Neural crest cell (in vitro differentiated cells): ENCODE measurements around the gene POLR2I. TPM values are rescaled to one million over a fixed set of nuclear protein-coding genes. Genes with fewer than 3 reads are reported as not detected.

ENCODE experiments used
- DNase-seq: peaks from one replicate; pipeline ENCODE4 v3.0.0; 2021; ENCODE audit warnings: low read depth, mixed read lengths, low spot score
- H3K27ac Mint-ChIP-seq: one replicate; pipeline ENCODE4 v1.8.0; 2021; ENCODE audit warnings: mild to moderate bottlenecking, mixed read lengths; ENCODE audit not compliant: unreplicated experiment
- H3K27me3 Mint-ChIP-seq: 2 replicates; pipeline ENCODE4 v1.8.0; 2021; ENCODE audit warnings: low read depth, mild to moderate bottlenecking, mixed read lengths
- H3K36me3 Mint-ChIP-seq: 2 replicates; pipeline ENCODE4 v1.8.0; 2021; ENCODE audit warnings: low read depth, mild to moderate bottlenecking, mixed read lengths
- H3K4me1 Mint-ChIP-seq: 2 replicates; pipeline ENCODE4 v1.8.0; 2021; ENCODE audit warnings: mixed read lengths
- H3K4me3 Mint-ChIP-seq: one replicate; pipeline ENCODE4 v1.8.0; 2021; ENCODE audit warnings: mild to moderate bottlenecking, mixed read lengths
- H3K9me3 Mint-ChIP-seq: 2 replicates; pipeline ENCODE4 v1.8.0; 2021; ENCODE audit warnings: mixed read lengths
- total RNA-seq: library from RNA; stranded (reverse); gene quantifications from 2 replicates; pipeline ENCODE4 v1.2.1, GENCODE V29; 2021
- TF ChIP-seq, protein P1 (sequence below): fragments of 200-600 bp; sonication (generic); conservative IDR thresholded peaks from 2 replicates; pipeline ENCODE4 v1.5.0; 2021; ENCODE audit warnings: antibody characterized with exemption, mild to moderate bottlenecking

The POLR2I gene
- total RNA-seq, 1 donor from 2014 or later: 111 TPM

DNA sequence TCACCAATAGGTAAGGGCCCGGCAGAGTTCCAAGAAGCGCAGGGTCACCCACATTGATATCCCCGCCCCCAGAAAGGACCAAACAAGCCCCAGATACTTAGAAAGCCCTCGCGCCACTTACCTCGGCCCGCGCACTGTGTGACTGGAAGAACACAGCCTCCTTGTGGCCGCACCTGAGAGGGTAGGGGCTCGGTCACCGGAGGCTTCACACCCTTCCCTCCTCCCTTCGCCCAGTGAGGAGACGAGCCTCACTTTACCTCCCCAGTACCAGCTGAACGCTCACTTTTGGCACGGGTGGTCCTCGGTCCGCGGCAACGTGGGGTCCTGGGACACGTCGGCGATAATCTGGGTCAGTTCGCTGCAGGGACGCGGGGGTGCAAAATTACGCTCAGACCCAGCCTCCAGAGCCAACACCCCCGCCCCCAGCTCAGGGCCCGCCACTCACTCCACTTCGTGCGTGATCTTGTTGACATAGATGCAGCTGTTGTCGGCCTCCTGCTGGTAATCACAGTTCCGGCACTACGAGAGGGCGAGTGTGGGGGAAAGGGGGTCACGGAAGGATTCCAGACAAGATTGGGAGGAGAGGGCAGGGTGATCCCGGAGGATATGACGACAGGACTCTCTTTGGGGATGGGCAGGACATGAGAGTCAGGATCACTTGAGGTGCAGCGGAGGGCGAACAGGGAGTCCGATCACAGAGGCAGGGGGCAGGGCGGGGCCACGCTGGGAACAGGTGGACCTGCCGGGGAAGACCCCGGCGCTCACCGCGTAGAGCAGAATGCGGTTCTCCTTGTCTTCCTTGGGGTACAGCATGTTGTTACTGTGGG is 568 bp downstream of the POLR2I start:
- H3K27me3 Mint-ChIP-seq: peaks cover 5% of the 10 kb centered on the region
- peak overlapping the region; percentile 95 for H3K27ac Mint-ChIP-seq
- H3K36me3 Mint-ChIP-seq: peaks cover 13% of the 10 kb centered on the region

DNA sequence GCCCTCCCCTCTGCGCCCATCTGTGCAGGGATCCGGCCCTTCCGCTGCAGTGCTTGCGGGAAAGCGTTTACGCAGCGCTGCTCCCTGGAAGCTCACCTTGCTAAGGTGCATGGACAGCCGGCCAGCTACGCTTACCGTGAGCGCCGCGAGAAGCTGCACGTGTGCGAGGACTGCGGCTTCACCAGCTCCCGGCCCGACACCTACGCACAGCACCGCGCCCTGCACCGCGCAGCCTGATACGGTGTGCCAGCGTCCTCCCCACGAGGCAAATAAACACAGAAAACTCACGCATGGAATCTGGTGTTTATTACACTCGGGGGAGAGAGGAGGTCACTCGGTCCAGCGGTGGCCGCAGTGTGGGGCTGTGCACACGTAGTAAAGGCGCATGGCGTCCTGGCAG is 1.2 kb downstream of the POLR2I start:
- Mint-ChIP-seq H3K9me3 (no peaks in the 10 kb centered on the region), H3K27me3 (peaks cover 5% of the 10 kb centered on the region), H3K4me3 (peak overlapping the region; percentile 93), H3K4me1 (peaks cover 37% of the 10 kb centered on the region), H3K27ac (peak overlapping the region; percentile 57), H3K36me3 (peaks cover 13% of the 10 kb centered on the region)
- TF ChIP-seq, protein P1, sequence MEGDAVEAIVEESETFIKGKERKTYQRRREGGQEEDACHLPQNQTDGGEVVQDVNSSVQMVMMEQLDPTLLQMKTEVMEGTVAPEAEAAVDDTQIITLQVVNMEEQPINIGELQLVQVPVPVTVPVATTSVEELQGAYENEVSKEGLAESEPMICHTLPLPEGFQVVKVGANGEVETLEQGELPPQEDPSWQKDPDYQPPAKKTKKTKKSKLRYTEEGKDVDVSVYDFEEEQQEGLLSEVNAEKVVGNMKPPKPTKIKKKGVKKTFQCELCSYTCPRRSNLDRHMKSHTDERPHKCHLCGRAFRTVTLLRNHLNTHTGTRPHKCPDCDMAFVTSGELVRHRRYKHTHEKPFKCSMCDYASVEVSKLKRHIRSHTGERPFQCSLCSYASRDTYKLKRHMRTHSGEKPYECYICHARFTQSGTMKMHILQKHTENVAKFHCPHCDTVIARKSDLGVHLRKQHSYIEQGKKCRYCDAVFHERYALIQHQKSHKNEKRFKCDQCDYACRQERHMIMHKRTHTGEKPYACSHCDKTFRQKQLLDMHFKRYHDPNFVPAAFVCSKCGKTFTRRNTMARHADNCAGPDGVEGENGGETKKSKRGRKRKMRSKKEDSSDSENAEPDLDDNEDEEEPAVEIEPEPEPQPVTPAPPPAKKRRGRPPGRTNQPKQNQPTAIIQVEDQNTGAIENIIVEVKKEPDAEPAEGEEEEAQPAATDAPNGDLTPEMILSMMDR: no peak
- no peak for DNase-seq

More for the DNA sequence above, 568 bp downstream of the POLR2I start:
- H3K4me1 Mint-ChIP-seq: peaks cover 37% of the 10 kb centered on the region
- no peaks in the 10 kb centered on the region for H3K9me3 Mint-ChIP-seq
- TF ChIP-seq, protein P1: peak; percentile 38
- H3K4me3 Mint-ChIP-seq: peak overlapping the region; percentile 93
- DNase-seq: no peak

DNA sequence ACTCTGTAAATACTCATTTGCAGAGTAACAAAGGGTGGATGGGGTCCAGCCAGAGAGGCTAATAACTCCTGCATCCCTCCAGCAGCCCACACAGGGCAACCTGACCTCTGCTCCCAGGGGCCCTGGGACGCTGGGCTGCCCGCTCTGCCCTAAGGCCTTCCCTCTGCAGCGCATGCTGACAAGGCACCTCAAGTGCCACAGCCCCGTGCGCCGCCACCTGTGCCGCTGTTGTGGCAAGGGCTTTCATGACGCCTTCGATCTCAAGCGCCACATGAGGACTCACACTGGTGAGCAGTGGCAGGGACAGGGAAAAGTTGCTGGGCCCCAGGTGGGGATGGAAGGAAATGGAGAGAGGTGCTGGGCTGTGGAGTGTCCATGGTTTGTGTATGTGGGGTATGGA is 2.0 kb downstream of the POLR2I start:
- Mint-ChIP-seq H3K9me3 (no peaks in the 10 kb centered on the region), H3K4me3 (peak overlapping the region; percentile 93), H3K27me3 (peaks cover 5% of the 10 kb centered on the region), H3K36me3 (peaks cover 10% of the 10 kb centered on the region), H3K27ac (peak overlapping the region; percentile 67), H3K4me1 (peaks cover 33% of the 10 kb centered on the region)
- TF ChIP-seq, protein P1: no peak
- DNase-seq: no peak

DNA sequence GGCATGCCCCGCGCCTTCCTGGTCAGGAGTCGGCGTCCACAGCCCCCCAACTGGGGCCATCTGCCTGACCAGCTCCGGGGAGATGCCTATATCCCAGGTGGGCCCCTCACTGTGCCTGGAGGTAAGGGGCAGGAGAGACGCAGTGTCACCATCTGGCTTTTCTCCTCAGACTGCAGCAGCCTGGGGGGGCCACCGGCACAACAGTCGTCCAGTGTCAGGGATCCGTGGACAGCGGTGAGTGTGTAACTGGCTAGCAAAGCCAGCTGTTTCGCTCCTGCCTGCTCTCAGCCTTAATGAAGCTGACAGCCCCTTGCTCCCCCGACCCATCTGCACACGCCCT is 3.5 kb downstream of the POLR2I start:
- TF ChIP-seq, protein P1: no peak
- H3K4me1 Mint-ChIP-seq: peaks cover 26% of the 10 kb centered on the region
- peaks cover 11% of the 10 kb centered on the region for H3K36me3 Mint-ChIP-seq
- H3K27me3 Mint-ChIP-seq: peaks cover 5% of the 10 kb centered on the region
- H3K9me3 Mint-ChIP-seq: no peaks in the 10 kb centered on the region
- H3K4me3 Mint-ChIP-seq: no peak overlapping the region
- no peak for DNase-seq
- no peak overlapping the region for H3K27ac Mint-ChIP-seq

DNA sequence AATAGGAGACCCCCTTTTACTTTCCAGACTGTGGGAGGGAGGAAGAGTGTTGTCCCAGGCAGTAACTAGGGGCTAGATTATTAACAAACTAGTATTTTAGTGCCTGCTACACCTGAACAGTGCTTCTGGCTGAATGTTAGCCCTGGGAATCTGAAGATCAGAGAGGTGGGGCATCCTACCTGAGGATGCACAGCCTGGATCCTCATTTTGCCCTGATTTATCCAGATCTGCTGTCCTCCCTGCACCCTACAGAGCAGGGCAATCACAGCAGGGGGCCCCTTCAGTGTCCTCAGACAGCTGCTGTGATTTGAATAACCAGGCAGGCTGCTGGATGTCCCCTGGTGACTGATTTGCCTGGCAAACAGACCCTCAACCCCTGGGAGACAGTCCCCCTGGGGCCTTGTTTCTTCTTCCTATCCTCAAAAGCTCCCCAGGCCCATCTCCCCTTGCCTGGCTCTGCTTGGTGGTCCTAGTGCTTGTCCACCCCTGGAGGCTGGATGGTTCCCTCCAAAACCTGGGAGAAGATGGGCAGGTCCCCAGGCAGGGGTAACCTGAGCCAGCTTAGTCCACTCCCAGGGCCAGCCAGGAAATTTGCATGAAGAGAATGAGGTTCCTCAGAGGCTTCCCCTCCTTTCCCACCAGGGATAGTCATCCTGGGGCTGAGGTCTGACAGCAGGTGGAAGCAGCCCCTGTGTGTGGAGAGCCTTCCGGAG is 4.0 kb downstream of the POLR2I start, which contains the start of gene OVOL3:
TSS of gene OVOL3 (plus strand) at position 657 of the 713 bp plus-strand sequence. CDS start 60 bp downstream, outside the sequence.
- H3K9me3 Mint-ChIP-seq: no peaks in the 10 kb centered on the region

More for the DNA sequence above, 4.0 kb downstream of the POLR2I start, which contains the start of gene OVOL3:
- Mint-ChIP-seq H3K4me1 (peaks cover 22% of the 10 kb centered on the region), H3K27me3 (peaks cover 5% of the 10 kb centered on the region), H3K27ac (no peak within 1 kb of the TSS), H3K4me3 (peak within 1 kb of the TSS; percentile 50), H3K36me3 (peaks cover 10% of the 10 kb centered on the region)
- TF ChIP-seq, protein P1: no peak
- no peak for DNase-seq
